ENCODE measurements around the gene NAV2.

DNA sequence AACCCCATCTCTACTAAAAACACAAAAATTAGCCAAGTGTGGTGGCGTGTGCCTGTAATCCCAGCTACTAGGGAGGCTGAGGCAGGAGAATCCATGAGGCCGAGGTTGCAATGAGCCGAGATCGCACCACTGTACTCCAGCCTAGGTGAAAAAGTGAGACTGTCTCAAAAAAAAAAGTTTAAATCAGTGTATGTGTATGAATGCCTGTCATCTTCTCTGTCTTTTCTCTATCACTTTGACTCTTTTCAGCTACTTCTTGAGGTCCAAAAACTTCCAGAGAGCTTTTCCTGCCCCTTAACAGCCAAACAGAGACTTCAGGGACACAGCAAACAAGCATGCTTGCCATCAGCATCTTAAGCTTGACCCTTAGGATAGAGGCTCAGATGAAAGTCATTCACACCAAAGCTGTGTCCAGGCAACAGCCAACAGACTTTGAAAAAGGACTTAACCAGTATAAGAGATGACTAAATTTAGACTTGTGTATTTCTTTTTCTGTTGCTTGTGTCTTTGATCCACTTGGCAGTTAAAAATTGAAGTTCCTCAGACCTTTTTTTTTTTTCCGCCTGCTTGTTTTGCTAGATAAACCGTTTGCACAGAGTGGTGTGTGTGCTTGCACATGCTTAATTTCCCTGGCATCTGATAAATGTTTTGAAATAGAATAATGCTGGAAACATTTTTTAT is 295.7 kb downstream of the NAV2 start:
- TF ChIP-seq, protein P1, sequence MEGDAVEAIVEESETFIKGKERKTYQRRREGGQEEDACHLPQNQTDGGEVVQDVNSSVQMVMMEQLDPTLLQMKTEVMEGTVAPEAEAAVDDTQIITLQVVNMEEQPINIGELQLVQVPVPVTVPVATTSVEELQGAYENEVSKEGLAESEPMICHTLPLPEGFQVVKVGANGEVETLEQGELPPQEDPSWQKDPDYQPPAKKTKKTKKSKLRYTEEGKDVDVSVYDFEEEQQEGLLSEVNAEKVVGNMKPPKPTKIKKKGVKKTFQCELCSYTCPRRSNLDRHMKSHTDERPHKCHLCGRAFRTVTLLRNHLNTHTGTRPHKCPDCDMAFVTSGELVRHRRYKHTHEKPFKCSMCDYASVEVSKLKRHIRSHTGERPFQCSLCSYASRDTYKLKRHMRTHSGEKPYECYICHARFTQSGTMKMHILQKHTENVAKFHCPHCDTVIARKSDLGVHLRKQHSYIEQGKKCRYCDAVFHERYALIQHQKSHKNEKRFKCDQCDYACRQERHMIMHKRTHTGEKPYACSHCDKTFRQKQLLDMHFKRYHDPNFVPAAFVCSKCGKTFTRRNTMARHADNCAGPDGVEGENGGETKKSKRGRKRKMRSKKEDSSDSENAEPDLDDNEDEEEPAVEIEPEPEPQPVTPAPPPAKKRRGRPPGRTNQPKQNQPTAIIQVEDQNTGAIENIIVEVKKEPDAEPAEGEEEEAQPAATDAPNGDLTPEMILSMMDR (IDR thresholded peaks at IDR 0.05): no peak
- TF ChIP-seq EZH2 (IDR thresholded peaks at IDR 0.05): no peak

Data from neural progenitor cell (in vitro differentiated cells).